Measurements from ENCODE around the gene COPG1. TPM values are rescaled to one million over a fixed set of nuclear protein-coding genes. Genes with fewer than 3 reads are reported as not detected.

COPG1 gene
- total RNA-seq, 8 experiments from 2014 or later, result 98.3 to 201 (median 160) TPM

- Histone ChIP-seq H3K27ac (no peak overlapping the region), H3K4me1 (replicated peaks in 1 of 2) (no peaks in the 10 kb centered on the region), H3K4me3 (no peak overlapping the region)
- in situ Hi-C loops (cut with MboI; ENCODE audit: low pct_unique_long_range_greater_than_20kb in 2 of 9, low sequenced_read_pairs in 9 of 9, unreplicated experiment in 9 of 9), result no loop called here
- WGBS, 10 experiments, result 80 to 100% (median 96%) methylated on average over 1 to 4 of the region's 4 CpGs; no CpG with 5 or more reads in 1 of the 10 experiments
- no peak for ATAC-seq (replicated peaks in 6 of 8)
Measured at GRCh38 chr3:129266651-129267050, 17.2 kb downstream of the COPG1 start.

DNA sequence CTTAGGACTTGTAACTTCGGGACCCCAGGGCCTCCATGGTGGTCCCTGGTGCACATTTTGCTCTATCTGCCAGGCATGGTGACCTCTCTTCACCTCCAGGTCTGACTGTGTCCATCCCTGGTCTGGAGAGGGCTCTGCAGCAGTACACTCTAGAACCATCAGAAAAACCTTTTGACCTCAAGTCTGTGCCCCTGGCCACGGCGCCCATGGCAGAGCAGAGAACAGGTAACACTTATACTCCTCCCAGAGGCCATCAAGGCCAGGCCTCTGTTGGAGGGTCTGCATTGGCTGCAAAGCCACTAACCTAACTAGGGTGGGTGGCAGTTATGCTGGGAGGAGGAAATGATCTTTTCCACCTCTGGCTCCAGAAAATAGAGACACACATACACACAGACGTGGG is 19.0 kb downstream of the COPG1 start:
- WGBS, 10 experiments, result 20 to 100% (median 100%) methylated on average over 1 of the region's 4 CpGs; no CpG with 5 or more reads in 7 of the 10 experiments
- Histone ChIP-seq H3K4me3 (no peak overlapping the region), H3K4me1 (replicated peaks in 1 of 2) (no peaks in the 10 kb centered on the region), H3K27ac (no peak overlapping the region)
- in situ Hi-C loops (cut with MboI; ENCODE audit: low pct_unique_long_range_greater_than_20kb in 2 of 9, low sequenced_read_pairs in 9 of 9, unreplicated experiment in 9 of 9), result no loop called here
- ATAC-seq (replicated peaks in 6 of 8), result no peak

DNA sequence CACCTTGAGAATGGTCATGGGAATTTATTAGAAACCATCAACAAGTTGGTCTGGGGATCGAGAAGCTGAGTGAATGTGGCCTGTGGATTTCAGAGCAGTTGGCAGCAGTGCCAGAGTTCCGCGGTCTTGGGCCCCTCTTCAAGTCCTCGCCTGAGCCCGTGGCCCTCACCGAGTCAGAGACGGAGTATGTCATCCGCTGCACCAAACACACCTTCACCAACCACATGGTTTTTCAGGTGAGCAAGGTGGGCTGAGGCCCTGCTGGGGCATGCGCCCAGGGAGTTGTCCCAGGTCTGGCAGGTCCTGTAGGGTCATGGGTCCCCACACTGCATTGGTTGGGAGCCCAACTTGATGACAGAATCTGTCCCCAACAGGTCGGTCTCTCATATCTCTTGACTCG is 22.3 kb downstream of the COPG1 start:
- Histone ChIP-seq H3K4me3 (no peak overlapping the region), H3K4me1 (replicated peaks in 1 of 2) (no peaks in the 10 kb centered on the region), H3K27ac (no peak overlapping the region)
- ATAC-seq (replicated peaks in 6 of 8), result peak in 2 of 8 experiments; percentile 7 to 20
- in situ Hi-C loops (cut with MboI; ENCODE audit: low pct_unique_long_range_greater_than_20kb in 2 of 9, low sequenced_read_pairs in 9 of 9, unreplicated experiment in 9 of 9), result no loop called here
- 40 to 100% (median 99%) methylated on average over 1 to 6 of the region's 11 CpGs; no CpG with 5 or more reads in 4 of the 10 experiments for WGBS, 10 experiments

- in situ Hi-C loops (cut with MboI; ENCODE audit: low pct_unique_long_range_greater_than_20kb in 2 of 9, low sequenced_read_pairs in 9 of 9, unreplicated experiment in 9 of 9), result no loop called here
- 50 to 100% (median 83%) methylated on average over 1 to 2 of the region's 2 CpGs; no CpG with 5 or more reads in 5 of the 10 experiments for WGBS, 10 experiments
- no peak for ATAC-seq (replicated peaks in 6 of 8)
Measured at GRCh38 chr3:129276385-129276784, 27.0 kb downstream of the COPG1 start.

DNA sequence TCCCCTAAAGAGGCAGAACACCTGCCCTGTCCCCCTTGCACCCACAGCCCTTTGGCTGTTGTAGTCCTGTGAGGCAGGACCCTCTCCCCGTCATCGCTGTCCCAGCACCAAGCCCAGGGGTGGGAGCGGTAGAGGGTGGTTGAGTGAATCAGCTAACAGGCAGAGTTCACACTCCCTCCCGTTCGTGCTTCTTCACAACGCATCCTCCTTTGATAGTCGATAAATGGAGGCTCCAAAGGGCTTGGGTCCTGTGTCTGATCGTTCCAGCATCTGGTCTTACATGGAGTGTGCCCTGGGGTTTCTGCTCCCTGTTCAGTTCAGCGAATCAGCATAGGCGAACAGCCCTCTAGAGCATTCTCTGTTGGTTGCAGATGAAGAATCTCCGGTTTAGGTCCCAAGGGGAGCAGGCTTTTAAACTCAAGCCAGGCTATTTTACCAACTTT is 28.4 kb downstream of the COPG1 start:
- no peak for ATAC-seq (replicated peaks in 6 of 8)
- H3K4me3 ChIP-seq, result peak overlapping the region in 4 of 5 donors; percentile 59 to 86 (median 72)
- peaks cover 12 to 14% of the 10 kb centered on the region in 2 donors for H3K4me1 ChIP-seq (replicated peaks in 1 of 2)
- peak overlapping the region; percentile 77 to 94 for H3K27ac ChIP-seq
- WGBS, 10 experiments, result 33 to 85% (median 60%) methylated on average over 2 to 6 of the region's 11 CpGs; no CpG with 5 or more reads in 7 of the 10 experiments
- in situ Hi-C loops (cut with MboI; ENCODE audit: low pct_unique_long_range_greater_than_20kb in 2 of 9, low sequenced_read_pairs in 9 of 9, unreplicated experiment in 9 of 9), result no loop called here

More at GRCh38 chr3:129276385-129276784, 27.0 kb downstream of the COPG1 start:
- no peak overlapping the region for H3K4me3 ChIP-seq
- peaks cover 12 to 14% of the 10 kb centered on the region in 2 donors for H3K4me1 ChIP-seq (replicated peaks in 1 of 2)
- H3K27ac ChIP-seq, result no peak overlapping the region

- in situ Hi-C loops (cut with MboI; ENCODE audit: low pct_unique_long_range_greater_than_20kb in 2 of 9, low sequenced_read_pairs in 9 of 9, unreplicated experiment in 9 of 9), result no loop called here
- peak; percentile 78 to 94 (median 90) for ATAC-seq (replicated peaks in 6 of 8)
- Histone ChIP-seq H3K4me3 (peak within 1 kb of the TSS; percentile 59 to 91 (median 79)), H3K27ac (peak within 1 kb of the TSS; percentile 77 to 94), H3K4me1 (replicated peaks in 1 of 2) (peaks cover 12 to 14% of the 10 kb centered on the region in 2 donors)
- 0 to 1% (median 0%) methylated on average over 1 to 14 of the region's 44 CpGs; no CpG with 5 or more reads in 6 of the 10 experiments for WGBS, 10 experiments
Measured at GRCh38 chr3:129278439-129278965, 29.1 kb downstream of the COPG1 start, which contains the start of gene HMCES. Gene HMCES (plus strand): TSS chr3:129278870. CDS start chr3:129279733, 863 bp downstream.

DNA sequence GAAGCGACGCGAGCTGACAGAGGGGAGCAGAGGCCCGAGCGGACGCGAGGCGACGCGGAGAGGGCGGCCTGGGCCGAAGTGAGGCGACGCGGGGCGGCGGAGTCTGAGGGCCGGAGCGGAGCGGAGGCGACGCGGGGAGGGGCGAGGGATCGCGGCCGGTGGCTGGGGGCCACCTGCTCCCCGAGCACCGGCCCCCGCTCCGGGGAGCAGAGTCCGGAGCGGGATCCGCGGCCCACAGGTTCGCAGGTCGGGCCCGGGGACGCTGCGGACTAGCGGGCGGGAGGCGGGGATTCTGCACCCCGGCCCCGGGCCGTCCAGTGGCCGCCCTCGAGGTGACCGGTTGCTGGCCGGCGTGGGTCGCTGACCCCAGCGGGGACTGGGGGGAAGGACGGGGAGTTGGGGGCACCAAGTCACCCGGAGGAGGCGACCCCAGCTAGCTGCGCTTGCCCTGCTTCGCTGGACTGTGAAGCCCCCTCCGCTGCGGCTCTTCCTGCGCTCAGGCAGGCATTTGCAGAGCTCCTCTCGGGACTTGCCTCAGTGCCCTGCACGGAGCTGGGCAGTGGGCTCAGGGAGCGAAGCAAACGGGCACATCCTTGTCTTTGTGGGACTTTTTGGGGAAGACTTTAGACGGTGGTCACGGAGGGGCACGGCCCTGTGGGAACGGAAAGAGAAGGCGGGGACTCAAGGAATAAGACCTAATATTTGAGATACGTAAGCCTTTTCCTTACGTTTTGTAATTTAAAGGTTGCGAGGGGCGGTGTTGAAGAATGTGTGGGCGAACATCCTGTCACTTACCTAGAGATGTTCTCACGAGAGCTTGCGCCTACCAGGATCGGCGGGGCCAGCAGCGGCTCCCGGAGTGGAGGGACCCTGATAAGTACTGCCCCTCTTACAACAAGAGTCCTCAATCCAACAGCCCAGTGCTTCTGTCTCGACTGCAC is 29.8 kb downstream of the COPG1 start:
- peak overlapping the region; percentile 59 to 91 (median 79) for H3K4me3 ChIP-seq
- in situ Hi-C loops (cut with MboI; ENCODE audit: low pct_unique_long_range_greater_than_20kb in 2 of 9, low sequenced_read_pairs in 9 of 9, unreplicated experiment in 9 of 9), result no loop called here
- peak overlapping the region; percentile 77 to 94 for H3K27ac ChIP-seq
- H3K4me1 ChIP-seq (replicated peaks in 1 of 2), result peaks cover 12 to 14% of the 10 kb centered on the region in 2 donors
- ATAC-seq (replicated peaks in 6 of 8), result peak; percentile 52 to 62 (median 58)
- 0 to 20% (median 0%) methylated on average over 1 to 12 of the region's 82 CpGs; no CpG with 5 or more reads in 3 of the 10 experiments for WGBS, 10 experiments

DNA sequence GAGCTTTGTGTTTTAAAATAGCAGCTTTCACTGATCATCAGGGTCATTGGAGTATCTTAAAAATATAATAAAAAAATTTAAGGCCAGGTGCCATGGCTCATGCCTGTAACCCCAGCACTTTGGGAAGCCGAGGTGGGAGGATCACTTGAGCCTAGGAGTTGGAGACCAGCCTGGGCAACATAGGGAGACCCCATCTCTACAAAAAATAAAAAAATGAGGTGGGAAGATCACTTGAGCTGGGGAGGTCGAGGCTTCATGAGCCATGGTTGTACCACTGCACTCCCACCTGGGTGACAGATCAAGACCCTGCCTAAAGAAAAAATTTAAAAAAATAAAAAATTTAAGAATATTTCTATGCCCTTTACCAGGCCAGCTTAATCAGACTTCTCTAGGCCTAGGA is 30.8 kb downstream of the COPG1 start:
- 45 to 100% (median 80%) methylated on average over 1 to 2 of the region's 2 CpGs; no CpG with 5 or more reads in 2 of the 10 experiments for WGBS, 10 experiments
- Histone ChIP-seq H3K4me1 (replicated peaks in 1 of 2) (peaks cover 12 to 14% of the 10 kb centered on the region in 2 donors), H3K27ac (no peak overlapping the region), H3K4me3 (peak overlapping the region; percentile 59 to 91 (median 79))
- in situ Hi-C loops (cut with MboI; ENCODE audit: low pct_unique_long_range_greater_than_20kb in 2 of 9, low sequenced_read_pairs in 9 of 9, unreplicated experiment in 9 of 9), result no loop called here
- ATAC-seq (replicated peaks in 6 of 8), result no peak

GRCh38 chr3:129281726-129282125 is 32.3 kb downstream of the COPG1 start:
- Histone ChIP-seq H3K27ac (no peak overlapping the region), H3K4me1 (replicated peaks in 1 of 2) (peaks cover 12 to 14% of the 10 kb centered on the region in 2 donors), H3K4me3 (no peak overlapping the region)
- WGBS, 10 experiments, result 50 to 100% (median 85%) methylated on average over 1 to 5 of the region's 5 CpGs; no CpG with 5 or more reads in 2 of the 10 experiments
- ATAC-seq (replicated peaks in 6 of 8), result no peak
- in situ Hi-C loops (cut with MboI; ENCODE audit: low pct_unique_long_range_greater_than_20kb in 2 of 9, low sequenced_read_pairs in 9 of 9, unreplicated experiment in 9 of 9), result no loop called here

DNA sequence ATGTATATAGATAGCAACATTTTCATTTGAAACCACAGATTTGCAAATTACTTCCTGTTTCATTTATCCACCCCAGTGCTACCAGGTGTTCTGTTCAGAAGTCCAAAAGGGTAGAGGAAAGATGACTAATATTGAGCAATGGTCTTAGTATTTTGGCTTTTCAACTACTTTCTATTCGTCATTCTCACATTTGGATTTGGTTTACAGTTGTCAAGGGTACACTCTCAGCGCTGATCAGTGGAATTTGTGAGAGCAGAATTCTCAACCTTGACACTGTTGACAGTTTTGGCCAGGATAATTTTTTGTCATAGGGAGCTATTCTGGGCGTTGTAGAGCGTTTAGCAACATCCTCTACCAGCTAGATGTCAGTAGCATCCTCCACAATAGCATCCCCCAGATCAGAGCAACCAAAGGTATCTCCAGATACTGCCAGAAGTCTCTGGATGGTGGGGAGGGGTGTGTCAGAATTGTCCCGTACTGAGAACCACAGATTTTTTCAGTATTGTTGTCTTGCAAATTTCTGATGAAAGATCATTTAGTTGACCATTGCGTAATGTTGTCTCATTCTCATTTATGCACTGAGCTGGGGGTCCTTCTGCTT is 33.4 kb downstream of the COPG1 start:
- in situ Hi-C loops (cut with MboI; ENCODE audit: low pct_unique_long_range_greater_than_20kb in 2 of 9, low sequenced_read_pairs in 9 of 9, unreplicated experiment in 9 of 9), result no loop called here
- peak in 1 of 8 experiments; percentile 6 for ATAC-seq (replicated peaks in 6 of 8)
- no peak overlapping the region for H3K4me3 ChIP-seq
- 18 to 100% (median 50%) methylated on average over 1 to 6 of the region's 6 CpGs; no CpG with 5 or more reads in 1 of the 10 experiments for WGBS, 10 experiments
- H3K27ac ChIP-seq, result no peak overlapping the region
- H3K4me1 ChIP-seq (replicated peaks in 1 of 2), result peaks cover 9 to 12% of the 10 kb centered on the region in 2 donors

- H3K4me1 ChIP-seq (replicated peaks in 1 of 2), result no peaks in the 10 kb centered on the region
- no peak overlapping the region for H3K4me3 ChIP-seq
- 69 to 100% (median 83%) methylated on average over 1 to 2 of the region's 2 CpGs; no CpG with 5 or more reads in 3 of the 10 experiments for WGBS, 10 experiments
- H3K27ac ChIP-seq, result no peak overlapping the region
- ATAC-seq (replicated peaks in 6 of 8), result no peak
- in situ Hi-C loops (cut with MboI; ENCODE audit: low pct_unique_long_range_greater_than_20kb in 2 of 9, low sequenced_read_pairs in 9 of 9, unreplicated experiment in 9 of 9), result no loop called here
Measured at GRCh38 chr3:129286081-129286480, 36.7 kb downstream of the COPG1 start.

GRCh38 chr3:129288446-129288845 is 39.0 kb downstream of the COPG1 start:
- no peak overlapping the region for H3K27ac ChIP-seq

More at GRCh38 chr3:129288446-129288845, 39.0 kb downstream of the COPG1 start:
- no peak overlapping the region for H3K4me3 ChIP-seq
- H3K4me1 ChIP-seq (replicated peaks in 1 of 2), result no peaks in the 10 kb centered on the region
- no peak for ATAC-seq (replicated peaks in 6 of 8)
- WGBS, 10 experiments, result 86 to 100% (median 100%) methylated on average over 1 to 3 of the region's 3 CpGs; no CpG with 5 or more reads in 3 of the 10 experiments
- in situ Hi-C loops (cut with MboI; ENCODE audit: low pct_unique_long_range_greater_than_20kb in 2 of 9, low sequenced_read_pairs in 9 of 9, unreplicated experiment in 9 of 9), result no loop called here

Data from motor neuron (in vitro differentiated cells).